ENCODE measurements around the gene FAM131B.
A peak's percentile ranks its signal among the peaks of the same experiment; 100 is the strongest.

The FAM131B gene

DNA sequence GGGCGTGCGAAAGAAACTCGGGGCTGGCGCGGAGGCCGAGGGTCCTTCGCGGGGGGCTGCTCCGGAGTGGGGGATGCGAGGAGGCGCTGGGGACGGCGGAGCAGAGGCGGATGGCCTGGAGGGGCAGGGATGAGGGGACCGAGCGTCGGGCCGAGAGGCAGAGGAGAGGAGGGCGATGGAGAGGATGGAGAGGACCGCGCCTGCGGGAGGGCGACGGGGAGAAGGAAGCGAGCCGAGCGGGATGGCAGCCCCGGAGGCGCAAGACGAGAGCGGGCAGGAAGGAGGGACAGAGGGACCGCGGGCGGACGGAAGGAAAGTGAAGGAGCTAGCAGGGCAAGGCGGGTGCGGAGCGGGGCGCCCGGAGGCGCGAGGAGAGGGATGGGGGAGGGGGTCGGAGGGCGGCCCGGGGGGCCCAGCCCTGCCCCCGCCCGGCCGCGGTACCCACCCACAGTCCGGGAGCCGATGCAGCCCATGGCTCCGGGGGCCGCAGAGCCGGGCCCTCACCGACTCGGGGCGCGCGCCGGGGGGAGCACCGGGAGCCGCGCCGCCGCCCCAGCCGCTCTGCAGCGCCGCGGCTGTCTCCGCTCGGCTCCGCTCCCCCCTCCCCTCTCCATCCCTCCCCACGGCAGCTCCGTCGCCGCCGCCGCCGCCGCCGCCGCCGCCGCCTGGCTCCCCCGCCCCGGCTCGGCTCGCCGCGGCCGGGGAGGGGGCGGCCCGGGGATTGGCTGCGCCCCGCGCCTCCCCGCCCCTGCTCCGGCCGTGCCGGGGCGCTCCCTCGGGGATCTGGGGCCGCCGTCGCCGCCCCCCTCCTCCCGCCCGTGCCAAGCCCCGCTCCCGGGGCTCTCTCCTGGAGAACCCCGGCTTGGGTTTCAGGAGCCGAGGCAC is at the start of gene FAM131B:
Gene FAM131B, minus strand, starts transcription at position 583 of the 885 bp plus-strand sequence. Its CDS starts 110 bp downstream, at position 473.
- H3K4me1 ChIP-seq (ENCODE audit: low read length), result peaks cover 3% of the 10 kb centered on the region
- no peaks in the 10 kb centered on the region for H3K36me3 ChIP-seq (replicated peaks; ENCODE audit: low read depth, low read length)
- H3K9ac ChIP-seq (ENCODE audit: low read length), result peak within 1 kb of the TSS; percentile 26; the same call in 1 of the 2 replicates
- H2AFZ ChIP-seq (ENCODE audit: low read depth, low read length), result peak within 1 kb of the TSS; percentile 35; the same call in 1 of the 2 replicates
- H3K27me3 ChIP-seq (ENCODE audit: low read depth, low read length), result peaks cover 48% of the 10 kb centered on the region
- no peaks in the 10 kb centered on the region for H3K9me3 ChIP-seq (ENCODE audit: insufficient read depth, low read length)
- no peaks in the 10 kb centered on the region for H4K20me1 ChIP-seq (ENCODE audit: insufficient read depth, low read length)
- H3K4me3 ChIP-seq (ENCODE audit: low read length), result peak within 1 kb of the TSS; percentile 79
- no peak within 1 kb of the TSS for H3K27ac ChIP-seq (ENCODE audit: low read length)
- no peaks in the 10 kb centered on the region for H3K79me2 ChIP-seq (ENCODE audit: low read length)
- no peak for TF ChIP-seq EZH2phosphoT487 (IDR thresholded peaks at IDR 0.05; ENCODE audit: low read depth)
- TF ChIP-seq, protein P1, sequence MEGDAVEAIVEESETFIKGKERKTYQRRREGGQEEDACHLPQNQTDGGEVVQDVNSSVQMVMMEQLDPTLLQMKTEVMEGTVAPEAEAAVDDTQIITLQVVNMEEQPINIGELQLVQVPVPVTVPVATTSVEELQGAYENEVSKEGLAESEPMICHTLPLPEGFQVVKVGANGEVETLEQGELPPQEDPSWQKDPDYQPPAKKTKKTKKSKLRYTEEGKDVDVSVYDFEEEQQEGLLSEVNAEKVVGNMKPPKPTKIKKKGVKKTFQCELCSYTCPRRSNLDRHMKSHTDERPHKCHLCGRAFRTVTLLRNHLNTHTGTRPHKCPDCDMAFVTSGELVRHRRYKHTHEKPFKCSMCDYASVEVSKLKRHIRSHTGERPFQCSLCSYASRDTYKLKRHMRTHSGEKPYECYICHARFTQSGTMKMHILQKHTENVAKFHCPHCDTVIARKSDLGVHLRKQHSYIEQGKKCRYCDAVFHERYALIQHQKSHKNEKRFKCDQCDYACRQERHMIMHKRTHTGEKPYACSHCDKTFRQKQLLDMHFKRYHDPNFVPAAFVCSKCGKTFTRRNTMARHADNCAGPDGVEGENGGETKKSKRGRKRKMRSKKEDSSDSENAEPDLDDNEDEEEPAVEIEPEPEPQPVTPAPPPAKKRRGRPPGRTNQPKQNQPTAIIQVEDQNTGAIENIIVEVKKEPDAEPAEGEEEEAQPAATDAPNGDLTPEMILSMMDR (IDR thresholded peaks at IDR 0.05; ENCODE audit: low read depth, low read length), result no peak
- H3K4me2 ChIP-seq (ENCODE audit: low read length), result peak within 1 kb of the TSS; percentile 91

- TF ChIP-seq, protein P1 (IDR thresholded peaks at IDR 0.05; ENCODE audit: low read depth, low read length), result no peak
- TF ChIP-seq EZH2phosphoT487 (IDR thresholded peaks at IDR 0.05; ENCODE audit: low read depth), result no peak
- H3K36me3 ChIP-seq (replicated peaks; ENCODE audit: low read depth, low read length), result no peaks in the 10 kb centered on the region
- H3K27ac ChIP-seq (ENCODE audit: low read length), result no peak overlapping the region
- no peaks in the 10 kb centered on the region for H3K79me2 ChIP-seq (ENCODE audit: low read length)
- H3K27me3 ChIP-seq (ENCODE audit: low read depth, low read length), result peaks cover 46% of the 10 kb centered on the region
- H3K4me1 ChIP-seq (ENCODE audit: low read length), result peaks cover 27% of the 10 kb centered on the region
- no peak overlapping the region for H3K4me2 ChIP-seq (ENCODE audit: low read length)
- H4K20me1 ChIP-seq (ENCODE audit: insufficient read depth, low read length), result no peaks in the 10 kb centered on the region
- H2AFZ ChIP-seq (ENCODE audit: low read depth, low read length), result no peak overlapping the region
- no peak overlapping the region for H3K9ac ChIP-seq (ENCODE audit: low read length)
- no peaks in the 10 kb centered on the region for H3K9me3 ChIP-seq (ENCODE audit: insufficient read depth, low read length)
- no peak overlapping the region for H3K4me3 ChIP-seq (ENCODE audit: low read length)
Measured at GRCh38 chr7:143411976-143412708, 49.6 kb upstream of the FAM131B start.

DNA sequence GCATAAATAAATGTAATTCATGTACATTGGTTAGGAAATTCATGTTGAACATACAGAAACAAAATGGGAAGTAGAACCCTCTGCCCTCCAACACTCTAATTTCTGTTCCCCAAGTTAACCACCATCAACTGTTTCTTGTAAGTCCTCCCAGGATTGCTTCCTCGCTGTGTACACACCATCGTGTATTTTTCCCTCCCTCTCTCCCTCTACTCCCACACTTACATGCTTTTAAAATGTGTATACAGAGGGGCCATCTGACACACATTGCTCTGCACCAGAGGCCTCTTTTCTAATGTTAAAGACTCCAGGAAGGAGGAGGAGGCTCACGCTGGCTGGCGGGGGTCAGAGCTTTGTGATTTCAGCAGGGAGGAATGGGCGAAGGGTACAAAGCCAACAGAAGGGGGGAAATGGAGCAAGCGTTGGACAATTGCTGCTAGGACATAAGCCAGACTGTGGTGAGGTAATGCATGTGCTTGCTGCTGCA is 48.0 kb upstream of the FAM131B start:
- Histone ChIP-seq H3K4me2 (ENCODE audit: low read length) (peak overlapping the region; percentile 90), H3K4me1 (ENCODE audit: low read length) (peaks cover 27% of the 10 kb centered on the region), H3K79me2 (ENCODE audit: low read length) (no peaks in the 10 kb centered on the region), H3K9me3 (ENCODE audit: insufficient read depth, low read length) (no peaks in the 10 kb centered on the region), H3K27me3 (ENCODE audit: low read depth, low read length) (peaks cover 53% of the 10 kb centered on the region), H3K9ac (ENCODE audit: low read length) (no peak overlapping the region), H2AFZ (ENCODE audit: low read depth, low read length) (peak overlapping the region; percentile 49; the same call in 1 of the 2 replicates), H3K36me3 (replicated peaks; ENCODE audit: low read depth, low read length) (no peaks in the 10 kb centered on the region), H3K27ac (ENCODE audit: low read length) (no peak overlapping the region), H3K4me3 (ENCODE audit: low read length) (peak overlapping the region; percentile 56), H4K20me1 (ENCODE audit: insufficient read depth, low read length) (no peaks in the 10 kb centered on the region)
- TF ChIP-seq EZH2phosphoT487 (IDR thresholded peaks at IDR 0.05; ENCODE audit: low read depth), result no peak
- TF ChIP-seq, protein P1 (IDR thresholded peaks at IDR 0.05; ENCODE audit: low read depth, low read length), result no peak
